ENCODE results near the gene IRX4. TPM values are rescaled to one million over a fixed set of nuclear protein-coding genes. Genes with fewer than 3 reads are reported as not detected.

The IRX4 gene
- total RNA-seq, 1 experiment from 2014 or later: 16.5 TPM

DNA sequence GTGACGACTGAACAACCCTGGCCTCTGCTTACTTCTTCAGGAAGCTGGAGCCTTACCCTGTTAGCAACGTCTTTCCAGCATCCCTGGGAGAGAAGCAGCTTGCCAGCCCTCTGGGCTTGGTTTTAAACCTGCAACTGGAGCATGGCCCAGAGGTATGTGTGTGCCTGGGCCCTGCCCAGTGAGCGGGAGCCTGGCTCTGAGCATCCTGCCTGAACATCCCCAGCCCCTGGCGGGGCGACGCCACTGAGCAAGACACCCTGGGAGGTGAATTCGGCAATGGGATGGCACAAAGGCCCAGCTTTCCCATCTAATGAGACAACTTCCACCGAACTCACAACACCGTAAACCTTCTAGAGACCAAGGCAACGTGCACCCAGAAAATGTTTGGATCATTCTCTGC lies 23.6 kb downstream of the IRX4 start:
- POLR2A ChIA-PET: no interaction called here
- intact Hi-C loops (cut with micrococcal nuclease): no loop called here
- H3K27me3 ChIP-seq (ENCODE audit: insufficient read depth, low read length): no peaks in the 10 kb centered on the region
- DNase-seq (ENCODE audit: low read depth, low spot score) (no peak), ATAC-seq (no peak)
- no peak for TF ChIP-seq ZNF274 (IDR thresholded peaks at IDR 0.05; ENCODE audit: low read depth, low read length)
- no peak for TF ChIP-seq FOSL1 (IDR thresholded peaks at IDR 0.05; ENCODE audit: low read depth)
- no peak for TF ChIP-seq YY1 (IDR thresholded peaks at IDR 0.05; ENCODE audit: extremely low read depth, insufficient replicate concordance, low read depth, low read length)
- no peak for TF ChIP-seq EZH2phosphoT487 (IDR thresholded peaks at IDR 0.05; ENCODE audit: borderline replicate concordance)
- no peak for TF ChIP-seq CBX3 (IDR thresholded peaks at IDR 0.05; ENCODE audit: low read depth)
- no peak for TF ChIP-seq JUND (IDR thresholded peaks at IDR 0.05)
- TF ChIP-seq SIN3A (IDR thresholded peaks at IDR 0.05; ENCODE audit: low read depth): no peak
- TF ChIP-seq ELF1 (IDR thresholded peaks at IDR 0.05; ENCODE audit: borderline replicate concordance, low read depth): no peak
- no peak for TF ChIP-seq EGR1 (IDR thresholded peaks at IDR 0.05; ENCODE audit: low read depth)
- no peaks in the 10 kb centered on the region for H3K79me2 ChIP-seq (ENCODE audit: insufficient read depth, low read length)
- no peaks in the 10 kb centered on the region for H4K20me1 ChIP-seq (ENCODE audit: insufficient read depth)
- no TSS peak for BruUV-seq (replicated peaks)
- H3K4me2 ChIP-seq (ENCODE audit: low read length): no peak overlapping the region
- H3K9ac ChIP-seq (ENCODE audit: low read length): no peak overlapping the region
- no peak overlapping the region for H2AFZ ChIP-seq (ENCODE audit: low read depth, low read length, poor library complexity, severe bottlenecking)
- CTCF ChIA-PET: no interaction called here
- RAD21 ChIA-PET (ENCODE audit: low non-redundant PET in 1 of 2, low total read pairs in 2 of 2, uncharacterized antibody in 2 of 2, unreplicated experiment in 2 of 2): no interaction called here
- H3K4me1 ChIP-seq (ENCODE audit: control insufficient read depth in 1 of 2, insufficient read depth in 2 of 2, low read length in 2 of 2): no peaks in the 10 kb centered on the region
- no peak overlapping the region for H3K27ac ChIP-seq (ENCODE audit: low read depth, low read length)
- H3K9me2 ChIP-seq (ENCODE audit: insufficient read depth): no peaks in the 10 kb centered on the region
- no peak overlapping the region for H3K4me3 ChIP-seq (replicated peaks in 1 of 2; ENCODE audit: low read depth in 1 of 2, low read length in 2 of 2)
- H3K9me3 ChIP-seq (ENCODE audit: control insufficient read depth in 1 of 2, insufficient read depth in 1 of 2, low read depth in 1 of 2, low read length in 2 of 2): no peaks in the 10 kb centered on the region
- no peaks in the 10 kb centered on the region for H3K36me3 ChIP-seq (ENCODE audit: control insufficient read depth in 1 of 2, insufficient read depth in 2 of 2, low read length in 2 of 2)

DNA sequence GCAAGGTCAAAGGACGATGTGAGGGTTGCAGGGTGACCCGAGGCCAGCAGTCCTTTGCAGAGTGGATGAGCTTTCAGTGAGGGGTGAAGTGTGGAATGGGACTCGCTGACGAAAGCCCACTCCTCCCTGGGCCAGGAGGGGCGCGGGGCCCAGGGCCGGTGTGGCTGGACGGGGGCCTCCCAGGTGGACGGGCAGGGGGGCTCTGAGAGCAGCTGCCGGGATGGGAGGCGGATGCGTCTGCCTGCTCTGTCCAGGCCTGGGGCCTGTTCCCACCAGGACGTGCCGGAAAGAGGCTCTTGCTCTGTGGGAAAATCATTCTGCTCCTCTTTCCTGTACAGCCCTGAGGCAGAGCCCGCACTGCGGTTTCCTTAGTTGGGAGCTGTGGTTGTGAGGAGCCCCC lies 24.3 kb downstream of the IRX4 start:
- BruUV-seq (replicated peaks): no TSS peak
- intact Hi-C loops (cut with micrococcal nuclease): no loop called here
- H3K4me2 ChIP-seq (ENCODE audit: low read length): no peak overlapping the region
- no peak overlapping the region for H3K27ac ChIP-seq (ENCODE audit: low read depth, low read length)
- H3K9me2 ChIP-seq (ENCODE audit: insufficient read depth): no peaks in the 10 kb centered on the region
- no peak overlapping the region for H3K4me3 ChIP-seq (replicated peaks in 1 of 2; ENCODE audit: low read depth in 1 of 2, low read length in 2 of 2)
- H3K27me3 ChIP-seq (ENCODE audit: insufficient read depth, low read length): no peaks in the 10 kb centered on the region
- no peaks in the 10 kb centered on the region for H3K79me2 ChIP-seq (ENCODE audit: insufficient read depth, low read length)
- DNase-seq (ENCODE audit: low read depth, low spot score) (no peak), ATAC-seq (no peak)
- TF ChIP-seq EZH2 (IDR thresholded peaks at IDR 0.05) (no peak), SIN3A (IDR thresholded peaks at IDR 0.05; ENCODE audit: low read depth) (no peak), RAD21 (IDR thresholded peaks at IDR 0.05; ENCODE audit: low read depth) (no peak), SRF (IDR thresholded peaks at IDR 0.05; ENCODE audit: low read depth) (no peak)
- TF ChIP-seq, protein P1, sequence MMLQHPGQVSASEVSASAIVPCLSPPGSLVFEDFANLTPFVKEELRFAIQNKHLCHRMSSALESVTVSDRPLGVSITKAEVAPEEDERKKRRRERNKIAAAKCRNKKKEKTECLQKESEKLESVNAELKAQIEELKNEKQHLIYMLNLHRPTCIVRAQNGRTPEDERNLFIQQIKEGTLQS (IDR thresholded peaks at IDR 0.05): no peak
- H3K4me1 ChIP-seq (ENCODE audit: control insufficient read depth in 1 of 2, insufficient read depth in 2 of 2, low read length in 2 of 2): no peaks in the 10 kb centered on the region
- RAD21 ChIA-PET (ENCODE audit: low non-redundant PET in 1 of 2, low total read pairs in 2 of 2, uncharacterized antibody in 2 of 2, unreplicated experiment in 2 of 2): no interaction called here
- H4K20me1 ChIP-seq (ENCODE audit: insufficient read depth): no peaks in the 10 kb centered on the region
- CTCF ChIA-PET: no interaction called here
- H3K9ac ChIP-seq (ENCODE audit: low read length): no peak overlapping the region
- no peaks in the 10 kb centered on the region for H3K36me3 ChIP-seq (ENCODE audit: control insufficient read depth in 1 of 2, insufficient read depth in 2 of 2, low read length in 2 of 2)
- H2AFZ ChIP-seq (ENCODE audit: low read depth, low read length, poor library complexity, severe bottlenecking): no peak overlapping the region
- POLR2A ChIA-PET: no interaction called here
- H3K9me3 ChIP-seq (ENCODE audit: control insufficient read depth in 1 of 2, insufficient read depth in 1 of 2, low read depth in 1 of 2, low read length in 2 of 2): no peaks in the 10 kb centered on the region

Data from HCT116 (cell line).